Measurements from ENCODE around the gene TRIM50.
A peak's percentile ranks its signal among the peaks of the same experiment; 100 is the strongest.
"Not testable (repeated sequence)": the region's sequence is repeated elsewhere in the genome, so short reads cannot be mapped to it uniquely, and the experiment has no call there.

TRIM50 gene

GRCh38 chr7:73349763-73350162, 21.9 kb upstream of the TRIM50 start:
- DNase-seq, result no peak

GRCh38 chr7:73345951-73346350, 18.1 kb upstream of the TRIM50 start:
- DNase-seq, result no peak

- DNase-seq, result no peak
Measured at GRCh38 chr7:73345538-73345937, 17.7 kb upstream of the TRIM50 start.

- DNase-seq, result no peak
Measured at GRCh38 chr7:73343671-73344380, 15.9 kb upstream of the TRIM50 start.

- DNase-seq, result no peak
Measured at GRCh38 chr7:73342645-73343044, 14.8 kb upstream of the TRIM50 start.

- DNase-seq, result no peak
Measured at GRCh38 chr7:73341877-73342276, 14.0 kb upstream of the TRIM50 start.

GRCh38 chr7:73340514-73340913, 12.6 kb upstream of the TRIM50 start:
- DNase-seq, result no peak

GRCh38 chr7:73338321-73338720, 10.4 kb upstream of the TRIM50 start:
- no peak for DNase-seq

GRCh38 chr7:73332447-73332846, 4.6 kb upstream of the TRIM50 start:
- DNase-seq, result no peak

- no peak for DNase-seq
Measured at GRCh38 chr7:73330772-73331171, 2.9 kb upstream of the TRIM50 start.

- no peak for DNase-seq
Measured at GRCh38 chr7:73329861-73330581, 2.1 kb upstream of the TRIM50 start.

GRCh38 chr7:73328696-73329095, 814 bp upstream of the TRIM50 start:
- no peak for DNase-seq

GRCh38 chr7:73327449-73327848, 433 bp downstream of the TRIM50 start:
- DNase-seq, result not testable (repeated sequence)

GRCh38 chr7:73325424-73325823, 2.5 kb downstream of the TRIM50 start:
- not testable (repeated sequence) for DNase-seq

GRCh38 chr7:73324081-73324845, 3.6 kb downstream of the TRIM50 start:
- DNase-seq, result peak; percentile 78

- not testable (repeated sequence) for DNase-seq
Measured at GRCh38 chr7:73323434-73324080, 4.3 kb downstream of the TRIM50 start.

- not testable (repeated sequence) for DNase-seq
Measured at GRCh38 chr7:73320009-73320408, 7.9 kb downstream of the TRIM50 start.

- DNase-seq, result not testable (repeated sequence)
Measured at GRCh38 chr7:73319541-73319940, 8.3 kb downstream of the TRIM50 start.

- not testable (repeated sequence) for DNase-seq
Measured at GRCh38 chr7:73318656-73319204, 9.2 kb downstream of the TRIM50 start.

GRCh38 chr7:73316521-73316920, 11.4 kb downstream of the TRIM50 start:
- no peak for DNase-seq

GRCh38 chr7:73314271-73314670, 13.6 kb downstream of the TRIM50 start:
- no peak for DNase-seq

- DNase-seq, result no peak
Measured at GRCh38 chr7:73313521-73313906, 14.4 kb downstream of the TRIM50 start.

Measured in activated effector memory CD4-positive, alpha-beta T cell treated with anti-CD3 and anti-CD28 coated beads, Interleukin-2, amount 50 U/mL, for 16 hours (primary cell).